Measurements from ENCODE around the gene SEPHS1. TPM values are rescaled to one million over a fixed set of nuclear protein-coding genes. Genes with fewer than 3 reads are reported as not detected.
A peak's percentile ranks its signal among the peaks of the same experiment; 100 is the strongest.

SEPHS1 gene
- total RNA-seq, 1 donor from 2014 or later, result 127 TPM

DNA sequence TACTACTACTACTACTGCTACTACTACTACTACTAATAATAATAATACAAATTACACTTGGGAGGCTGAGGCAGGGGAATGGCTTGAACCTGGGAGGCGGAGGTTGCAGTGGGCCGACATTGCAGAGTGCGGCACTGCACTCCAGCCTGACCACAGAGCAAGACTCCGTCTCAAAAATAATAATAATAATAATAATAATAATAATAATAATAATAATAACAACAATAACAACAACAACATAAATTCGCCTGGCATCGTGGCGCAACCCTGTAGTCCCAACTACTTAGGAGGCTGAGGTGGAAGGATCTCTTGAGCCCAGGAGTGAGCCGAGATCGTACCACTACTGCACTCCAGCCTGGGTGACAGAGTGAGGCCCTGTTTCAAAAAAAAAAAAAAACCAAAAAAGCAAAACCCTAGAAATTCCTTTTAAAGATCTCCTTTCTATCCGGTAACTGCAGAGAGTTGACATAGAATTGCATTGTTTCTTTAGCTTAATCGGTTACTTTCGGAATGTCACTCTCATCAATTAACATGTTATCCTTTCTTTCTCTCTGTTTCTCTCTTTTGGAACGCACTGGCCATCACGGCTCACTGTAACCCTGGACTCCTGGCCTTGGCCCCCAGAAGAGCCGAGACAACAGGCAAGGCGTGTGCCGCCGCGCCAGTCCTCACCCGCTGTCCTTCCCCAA lies 49.2 kb downstream of the SEPHS1 start:
- DNase-seq (ENCODE audit: low spot score, unreplicated experiment), result no peak
- Mint-ChIP-seq H3K27ac (peak overlapping the region; percentile 87), H3K4me3 (ENCODE audit: low read depth) (peak overlapping the region; percentile 76)

DNA sequence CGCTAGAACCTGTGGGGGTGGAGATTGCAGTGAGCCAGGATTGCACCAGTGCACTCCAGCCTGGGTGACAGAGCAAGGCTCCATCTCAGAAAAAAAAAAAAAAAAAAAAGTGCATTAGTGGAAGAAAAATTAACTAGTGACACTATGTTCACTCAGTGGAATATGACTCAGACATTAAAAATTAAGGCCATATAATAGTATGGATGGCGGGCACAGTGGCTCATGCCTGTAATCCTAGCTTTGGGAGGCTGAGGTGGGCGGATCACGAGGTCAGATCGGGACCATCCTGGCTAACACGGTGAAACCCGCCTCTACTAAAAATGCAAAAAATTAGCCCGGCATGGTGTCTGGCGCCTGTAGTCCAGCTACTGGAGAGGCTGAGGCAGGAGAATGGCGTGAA lies 51.6 kb downstream of the SEPHS1 start:
- Mint-ChIP-seq H3K36me3 (ENCODE audit: insufficient read depth) (peaks cover 7% of the 10 kb centered on the region), H3K27me3 (no peaks in the 10 kb centered on the region), H3K4me1 (ENCODE audit: low read depth) (peaks cover 7% of the 10 kb centered on the region), H3K4me3 (ENCODE audit: low read depth) (no peak overlapping the region), H3K27ac (no peak overlapping the region), H3K9me3 (ENCODE audit: low read depth) (no peaks in the 10 kb centered on the region)
- TF ChIP-seq, protein P1, sequence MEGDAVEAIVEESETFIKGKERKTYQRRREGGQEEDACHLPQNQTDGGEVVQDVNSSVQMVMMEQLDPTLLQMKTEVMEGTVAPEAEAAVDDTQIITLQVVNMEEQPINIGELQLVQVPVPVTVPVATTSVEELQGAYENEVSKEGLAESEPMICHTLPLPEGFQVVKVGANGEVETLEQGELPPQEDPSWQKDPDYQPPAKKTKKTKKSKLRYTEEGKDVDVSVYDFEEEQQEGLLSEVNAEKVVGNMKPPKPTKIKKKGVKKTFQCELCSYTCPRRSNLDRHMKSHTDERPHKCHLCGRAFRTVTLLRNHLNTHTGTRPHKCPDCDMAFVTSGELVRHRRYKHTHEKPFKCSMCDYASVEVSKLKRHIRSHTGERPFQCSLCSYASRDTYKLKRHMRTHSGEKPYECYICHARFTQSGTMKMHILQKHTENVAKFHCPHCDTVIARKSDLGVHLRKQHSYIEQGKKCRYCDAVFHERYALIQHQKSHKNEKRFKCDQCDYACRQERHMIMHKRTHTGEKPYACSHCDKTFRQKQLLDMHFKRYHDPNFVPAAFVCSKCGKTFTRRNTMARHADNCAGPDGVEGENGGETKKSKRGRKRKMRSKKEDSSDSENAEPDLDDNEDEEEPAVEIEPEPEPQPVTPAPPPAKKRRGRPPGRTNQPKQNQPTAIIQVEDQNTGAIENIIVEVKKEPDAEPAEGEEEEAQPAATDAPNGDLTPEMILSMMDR (IDR thresholded peaks at IDR 0.05; ENCODE audit: unreplicated experiment), result no peak
- no peak for DNase-seq (ENCODE audit: low spot score, unreplicated experiment)

More for the DNA sequence above, 49.2 kb downstream of the SEPHS1 start:
- TF ChIP-seq, protein P1 (IDR thresholded peaks at IDR 0.05; ENCODE audit: unreplicated experiment), result no peak
- Mint-ChIP-seq H3K27me3 (no peaks in the 10 kb centered on the region), H3K9me3 (ENCODE audit: low read depth) (no peaks in the 10 kb centered on the region), H3K36me3 (ENCODE audit: insufficient read depth) (peaks cover 5% of the 10 kb centered on the region), H3K4me1 (ENCODE audit: low read depth) (peaks cover 9% of the 10 kb centered on the region)

- Mint-ChIP-seq H3K36me3 (ENCODE audit: insufficient read depth) (peaks cover 9% of the 10 kb centered on the region), H3K27me3 (no peaks in the 10 kb centered on the region), H3K4me1 (ENCODE audit: low read depth) (peaks cover 4% of the 10 kb centered on the region), H3K27ac (no peak overlapping the region), H3K9me3 (ENCODE audit: low read depth) (no peaks in the 10 kb centered on the region), H3K4me3 (ENCODE audit: low read depth) (no peak overlapping the region)
- TF ChIP-seq, protein P1 (IDR thresholded peaks at IDR 0.05; ENCODE audit: unreplicated experiment), result no peak
- DNase-seq (ENCODE audit: low spot score, unreplicated experiment), result no peak
These were observed 53.3 kb downstream of the SEPHS1 start for GRCh38 chr10:13294784-13295183.

GRCh38 chr10:13291821-13292773 lies 56.0 kb downstream of the SEPHS1 start:
- Mint-ChIP-seq H3K27ac (no peak overlapping the region), H3K4me1 (ENCODE audit: low read depth) (no peaks in the 10 kb centered on the region), H3K4me3 (ENCODE audit: low read depth) (no peak overlapping the region), H3K27me3 (no peaks in the 10 kb centered on the region), H3K9me3 (ENCODE audit: low read depth) (no peaks in the 10 kb centered on the region), H3K36me3 (ENCODE audit: insufficient read depth) (peaks cover 16% of the 10 kb centered on the region)
- DNase-seq (ENCODE audit: low spot score, unreplicated experiment), result no peak
- TF ChIP-seq, protein P1 (IDR thresholded peaks at IDR 0.05; ENCODE audit: unreplicated experiment), result no peak

GRCh38 chr10:13291061-13291460 lies 57.0 kb downstream of the SEPHS1 start:
- Mint-ChIP-seq H3K27me3 (no peaks in the 10 kb centered on the region), H3K4me1 (ENCODE audit: low read depth) (no peaks in the 10 kb centered on the region)
- no peak for DNase-seq (ENCODE audit: low spot score, unreplicated experiment)

More at GRCh38 chr10:13291061-13291460, 57.0 kb downstream of the SEPHS1 start:
- H3K36me3 Mint-ChIP-seq (ENCODE audit: insufficient read depth), result peaks cover 16% of the 10 kb centered on the region
- H3K27ac Mint-ChIP-seq, result no peak overlapping the region
- H3K4me3 Mint-ChIP-seq (ENCODE audit: low read depth), result no peak overlapping the region
- H3K9me3 Mint-ChIP-seq (ENCODE audit: low read depth), result no peaks in the 10 kb centered on the region
- TF ChIP-seq, protein P1 (IDR thresholded peaks at IDR 0.05; ENCODE audit: unreplicated experiment), result no peak

Measured in progenitor cell of endocrine pancreas (in vitro differentiated cells).